GM18870 (cell line): Measurements from ENCODE around the gene CMIP.

Experiments used
- ATAC-seq: cut with Tn5 transposase; IDR thresholded peaks from one replicate; pipeline ENCODE4 v1.9.1; 2021; ENCODE audit warnings: moderate library complexity; ENCODE audit not compliant: unreplicated experiment

The CMIP gene

GRCh38 chr16:81598083-81598482 is 153.5 kb downstream of the CMIP start:
- no peak for ATAC-seq

DNA sequence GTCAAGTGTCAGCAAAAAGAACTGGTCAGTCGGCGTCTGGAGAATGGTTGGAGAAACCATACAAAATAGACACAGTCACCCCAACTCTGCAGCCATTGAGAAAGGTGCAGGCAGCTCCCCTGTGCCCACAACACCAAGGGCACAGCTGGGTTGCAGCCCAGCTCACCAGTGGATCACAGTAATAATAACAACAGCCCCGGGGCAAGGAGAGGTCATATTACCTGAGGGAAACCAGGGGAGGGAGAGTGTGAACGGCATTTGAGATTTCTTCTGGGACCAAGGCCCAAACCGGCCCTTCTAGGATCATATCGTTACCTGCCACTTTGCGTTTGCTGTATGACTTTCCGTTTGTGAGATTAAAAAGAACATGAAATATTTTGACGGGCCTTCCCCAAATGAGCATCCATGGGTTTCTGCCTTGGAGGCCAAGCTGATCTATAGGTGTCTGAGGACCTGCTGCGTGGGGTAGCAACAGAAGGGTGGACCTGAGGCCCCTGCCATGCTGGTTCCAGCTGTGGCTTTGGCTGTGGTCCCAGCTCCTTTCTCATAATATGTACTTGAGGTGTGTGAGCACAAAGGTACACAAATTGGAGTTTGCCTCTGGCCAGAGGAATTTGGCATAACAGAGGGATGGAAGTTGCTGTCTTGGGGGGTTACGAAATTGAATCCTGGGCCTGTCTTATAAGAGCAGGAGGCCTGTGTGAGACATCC is 154.6 kb downstream of the CMIP start:
- ATAC-seq = no peak

- ATAC-seq = no peak
Measured at GRCh38 chr16:81600275-81600674, 155.7 kb downstream of the CMIP start.

DNA sequence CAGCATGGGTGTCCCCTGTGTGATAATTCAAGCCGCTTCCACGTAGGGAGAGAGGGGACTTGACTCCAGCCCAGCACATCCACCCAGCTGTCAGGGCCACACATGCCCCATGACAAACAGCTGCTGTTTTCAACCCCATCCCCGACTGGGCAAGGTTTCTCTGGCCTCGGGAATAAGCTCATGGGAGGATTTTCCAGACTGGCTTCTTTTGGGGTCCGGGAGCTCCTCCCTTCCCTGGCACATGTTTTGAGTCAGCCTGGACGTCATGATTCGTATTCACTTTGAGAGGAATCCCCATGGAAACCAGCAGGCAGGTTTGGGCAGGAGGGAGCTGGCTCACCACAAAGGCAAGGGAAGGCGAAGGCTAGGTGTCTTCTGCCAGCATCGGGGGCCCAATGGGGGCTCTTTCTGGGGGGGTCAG is 156.4 kb downstream of the CMIP start:
- no peak for ATAC-seq

DNA sequence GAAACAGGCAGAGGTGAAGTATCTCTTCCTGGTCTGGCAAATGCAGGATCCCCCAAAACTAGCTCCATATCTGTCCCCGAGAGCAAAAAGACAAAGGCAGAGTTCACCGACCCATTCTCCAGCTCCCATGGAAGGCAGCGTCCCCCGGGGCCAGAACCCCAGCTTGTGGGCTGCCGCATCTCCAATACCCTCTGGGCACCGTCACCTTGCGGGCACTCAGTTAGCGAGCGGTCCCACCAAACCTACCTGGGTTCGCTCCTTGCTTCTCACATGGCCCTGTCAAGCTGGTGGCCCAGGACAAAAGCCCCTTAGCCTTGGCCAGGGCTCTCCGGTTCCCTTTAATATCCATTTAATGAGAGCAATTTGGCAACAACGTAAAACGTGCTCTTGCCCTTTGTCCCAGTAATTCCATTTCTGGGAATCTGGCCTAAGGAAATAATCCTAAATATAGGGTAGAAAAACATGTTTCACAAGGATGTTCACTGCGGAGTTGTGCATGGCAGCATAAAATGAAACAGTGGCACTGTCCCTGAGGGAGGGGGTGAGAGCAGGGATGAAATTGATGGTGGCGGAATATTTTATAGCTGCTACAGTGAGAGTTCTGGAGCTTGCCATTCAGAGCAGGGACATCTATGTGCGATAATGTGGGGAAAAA is 157.1 kb downstream of the CMIP start:
- ATAC-seq = no peak

DNA sequence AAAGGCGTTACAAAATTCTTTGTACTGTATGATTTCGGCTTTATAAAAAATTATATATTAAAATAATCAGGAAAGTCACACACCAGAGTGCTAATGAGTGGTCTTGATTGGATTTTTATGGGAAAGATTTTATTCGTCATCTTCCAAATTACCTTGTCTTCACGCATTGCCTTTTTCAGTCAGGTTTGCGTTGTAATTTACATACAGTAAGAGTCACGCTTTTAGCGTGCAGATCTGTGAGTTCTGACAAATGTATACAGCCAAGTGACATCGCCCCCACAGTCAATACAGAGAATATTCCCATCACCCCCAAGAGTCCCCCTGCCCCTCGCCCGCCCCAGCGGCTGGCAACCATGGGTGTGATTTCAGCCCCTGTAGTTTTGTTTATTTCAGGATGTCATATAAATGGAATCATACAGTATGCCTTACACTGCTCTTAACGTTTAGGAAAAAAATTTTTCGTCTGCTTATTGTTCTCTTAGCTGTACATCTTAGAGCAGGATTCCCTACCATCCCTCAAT is 157.7 kb downstream of the CMIP start:
- no peak for ATAC-seq

DNA sequence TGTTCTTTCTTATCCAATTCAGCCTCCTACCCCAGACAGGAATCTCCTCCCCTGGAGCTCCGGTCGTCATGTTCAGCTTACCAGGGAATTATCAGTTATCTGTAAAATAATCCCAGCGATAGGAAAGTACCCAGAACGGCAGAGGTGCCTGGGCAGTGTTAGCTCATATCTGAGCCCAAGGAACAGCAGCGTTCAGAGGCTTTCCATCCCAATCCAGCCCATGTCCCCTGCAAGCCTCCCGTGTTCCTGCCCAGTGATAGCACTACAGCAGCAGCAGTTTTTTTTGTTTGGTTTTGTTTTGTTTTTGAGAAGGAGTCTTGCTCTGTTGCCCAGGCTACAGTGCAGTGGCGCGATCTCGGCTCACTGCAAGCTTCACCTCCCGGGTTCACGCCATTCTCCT is 158.2 kb downstream of the CMIP start:
- ATAC-seq = no peak

DNA sequence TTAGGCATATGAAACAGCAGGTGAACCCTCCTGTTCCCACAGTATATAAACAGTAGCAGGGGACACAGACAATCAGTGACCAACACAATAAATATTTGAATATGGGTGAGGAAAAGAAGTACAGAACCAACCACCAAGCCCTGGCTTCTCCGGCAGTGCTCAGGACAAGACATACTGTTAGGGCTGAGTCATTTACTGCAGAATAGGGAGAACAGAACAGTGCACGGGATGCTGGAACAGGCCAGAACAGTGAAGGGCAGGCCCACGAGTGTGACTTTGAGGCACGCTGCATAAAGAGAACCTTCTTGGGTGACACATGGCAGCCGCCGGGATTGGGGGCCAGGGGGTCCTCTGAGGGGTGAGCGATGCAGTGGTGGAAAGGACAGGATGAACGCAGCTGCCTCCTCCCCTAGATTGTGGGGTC is 160.4 kb downstream of the CMIP start:
- ATAC-seq = no peak

DNA sequence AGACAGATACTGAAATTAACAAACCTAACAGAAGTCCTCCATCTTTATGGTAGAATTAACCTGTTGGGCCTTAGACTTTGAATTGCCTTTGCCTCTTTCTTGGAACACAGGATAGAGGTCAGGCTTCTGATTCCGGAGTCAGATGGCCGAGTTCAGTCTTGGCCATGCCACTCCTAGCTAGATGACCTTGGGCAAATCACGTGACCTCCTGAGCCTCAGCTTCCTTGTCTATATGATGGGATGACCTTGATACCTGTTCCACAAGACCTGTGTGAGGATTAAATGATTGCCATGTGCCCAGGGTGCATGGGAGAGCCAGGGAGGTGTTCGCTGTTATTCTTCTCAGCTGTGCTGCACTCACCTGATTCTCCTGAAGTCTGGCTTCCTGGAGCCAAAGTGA is 161.4 kb downstream of the CMIP start:
- no peak for ATAC-seq

- no peak for ATAC-seq
Measured at GRCh38 chr16:81607006-81607405, 162.4 kb downstream of the CMIP start.

GRCh38 chr16:81607805-81608522 is 163.4 kb downstream of the CMIP start:
- ATAC-seq = no peak

DNA sequence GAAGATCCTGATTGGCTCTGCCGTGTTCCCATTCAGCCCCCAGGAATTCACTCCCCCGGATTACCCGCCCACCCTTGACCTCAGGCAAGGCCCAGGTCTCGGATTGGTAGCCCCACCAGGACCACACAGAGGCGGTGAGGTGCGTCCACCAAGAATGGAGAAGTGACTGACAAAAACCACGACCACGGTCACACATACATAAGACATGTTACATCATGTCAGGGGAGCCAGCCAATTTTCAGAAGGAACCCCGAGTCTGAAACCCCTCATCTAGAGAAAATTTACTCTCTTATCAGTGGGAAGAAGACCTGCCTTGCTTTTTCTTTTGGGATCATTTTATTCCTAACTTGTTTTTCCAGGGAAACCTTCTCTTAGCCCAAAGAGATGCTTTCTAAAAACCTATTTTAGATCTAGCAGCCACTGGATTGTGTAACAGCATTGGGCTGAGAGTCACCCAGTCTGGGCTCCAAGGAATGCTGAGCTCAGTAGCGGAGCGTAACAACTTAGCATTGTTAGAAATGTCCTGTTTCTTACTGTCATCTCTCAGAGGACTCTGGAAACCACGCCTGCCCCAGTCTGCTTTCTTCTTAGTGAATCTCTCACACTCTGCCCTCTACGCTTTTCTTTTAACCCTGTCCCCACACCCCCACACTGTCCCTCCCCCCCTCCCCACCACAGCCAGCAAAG is 164.1 kb downstream of the CMIP start:
- no peak for ATAC-seq

DNA sequence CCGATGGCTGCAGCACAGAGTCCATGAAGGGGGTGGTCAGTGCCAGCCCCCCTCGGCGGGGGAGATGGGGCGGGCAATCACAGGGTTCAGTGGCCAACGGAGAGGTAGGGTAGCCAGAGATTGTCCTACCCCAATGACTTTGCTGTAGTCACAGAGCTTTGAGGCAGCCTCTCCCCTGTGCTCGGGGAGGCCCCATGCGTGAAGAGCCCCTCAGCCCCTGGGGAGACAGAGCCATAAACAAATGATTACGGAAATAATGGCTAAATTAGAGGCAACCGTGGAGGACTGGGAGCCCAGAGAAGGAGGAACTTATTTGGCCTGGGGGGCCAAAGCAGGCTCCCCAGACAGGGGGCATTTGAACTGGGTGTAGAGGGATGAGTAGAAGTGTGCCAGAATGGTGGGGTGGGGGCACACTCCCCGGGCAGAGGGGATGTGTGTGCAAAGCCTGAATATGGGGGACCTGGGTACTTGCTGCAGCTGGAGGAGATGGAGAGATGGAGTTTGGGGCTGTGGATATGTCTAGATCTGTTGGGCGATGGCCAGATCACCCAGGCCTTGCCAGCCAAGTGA is 164.8 kb downstream of the CMIP start:
- ATAC-seq = no peak

- no peak for ATAC-seq
Measured at GRCh38 chr16:81610144-81610842, 165.7 kb downstream of the CMIP start.

- no peak for ATAC-seq
Measured at GRCh38 chr16:81610936-81611335, 166.3 kb downstream of the CMIP start.

DNA sequence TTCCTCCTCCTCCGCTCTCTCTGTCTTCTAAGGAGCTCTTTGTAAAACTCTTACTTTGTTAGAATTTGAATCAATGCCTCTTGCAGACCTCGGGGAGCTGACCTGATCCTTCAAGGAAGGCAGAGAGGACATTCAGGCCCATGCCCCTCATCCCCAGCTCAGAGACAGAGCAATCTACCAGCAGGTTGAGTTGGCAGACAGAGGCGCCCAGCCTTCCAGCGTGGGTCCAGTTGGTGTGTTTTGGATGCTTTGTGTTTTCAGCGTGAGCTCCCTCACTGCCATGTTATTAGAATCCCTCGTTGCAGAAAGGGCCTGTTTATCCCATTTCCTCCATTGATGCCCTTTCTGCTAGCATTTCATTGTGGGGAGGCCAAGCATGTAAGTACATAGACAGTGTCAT is 167.1 kb downstream of the CMIP start:
- no peak for ATAC-seq

- no peak for ATAC-seq
Measured at GRCh38 chr16:81612351-81613163, 167.9 kb downstream of the CMIP start.

- ATAC-seq = no peak
Measured at GRCh38 chr16:81614171-81614570, 169.6 kb downstream of the CMIP start.

DNA sequence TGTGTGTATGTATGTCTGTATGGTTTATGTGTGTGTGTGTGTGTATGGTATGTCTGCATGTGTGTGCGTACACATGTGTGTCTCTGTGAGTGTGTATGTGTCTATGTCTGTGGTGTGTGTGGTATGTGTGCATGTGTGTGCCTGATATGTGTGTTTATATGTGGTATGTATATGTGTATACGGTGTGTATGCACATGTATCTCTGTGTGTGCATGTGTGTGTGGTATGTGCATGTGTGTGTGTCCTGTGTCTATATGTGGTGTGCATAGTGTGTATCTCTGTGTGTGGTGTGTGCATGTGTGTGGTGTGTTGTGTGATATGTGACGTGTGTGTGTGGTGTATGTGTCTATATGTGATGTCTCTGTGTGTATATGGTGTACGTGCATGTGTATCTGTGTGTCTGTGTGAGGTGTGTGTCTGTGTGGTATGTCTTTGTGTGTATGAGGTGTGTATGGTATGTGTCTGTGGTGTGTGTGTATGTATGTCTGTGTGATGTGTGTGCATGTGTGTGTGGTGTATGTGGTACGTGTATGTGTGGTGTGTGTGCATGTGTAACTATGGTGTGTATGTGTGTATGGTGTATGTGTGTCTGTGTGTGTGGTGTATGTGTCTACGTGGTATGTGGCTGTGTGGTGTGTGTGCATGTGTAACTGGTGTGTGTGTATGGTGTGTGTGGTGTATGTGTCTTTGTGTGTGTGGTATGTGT is 170.2 kb downstream of the CMIP start:
- ATAC-seq = no peak
